HG02973 (cell line): ENCODE measurements around the gene ACTR8.
A peak's percentile ranks its signal among the peaks of the same experiment; 100 is the strongest.

Experiments used
- ATAC-seq: cut with Tn5 transposase; IDR thresholded peaks from one replicate; pipeline ENCODE4 v1.9.1; 2021; ENCODE audit warnings: moderate library complexity; ENCODE audit not compliant: unreplicated experiment

Gene ACTR8

DNA sequence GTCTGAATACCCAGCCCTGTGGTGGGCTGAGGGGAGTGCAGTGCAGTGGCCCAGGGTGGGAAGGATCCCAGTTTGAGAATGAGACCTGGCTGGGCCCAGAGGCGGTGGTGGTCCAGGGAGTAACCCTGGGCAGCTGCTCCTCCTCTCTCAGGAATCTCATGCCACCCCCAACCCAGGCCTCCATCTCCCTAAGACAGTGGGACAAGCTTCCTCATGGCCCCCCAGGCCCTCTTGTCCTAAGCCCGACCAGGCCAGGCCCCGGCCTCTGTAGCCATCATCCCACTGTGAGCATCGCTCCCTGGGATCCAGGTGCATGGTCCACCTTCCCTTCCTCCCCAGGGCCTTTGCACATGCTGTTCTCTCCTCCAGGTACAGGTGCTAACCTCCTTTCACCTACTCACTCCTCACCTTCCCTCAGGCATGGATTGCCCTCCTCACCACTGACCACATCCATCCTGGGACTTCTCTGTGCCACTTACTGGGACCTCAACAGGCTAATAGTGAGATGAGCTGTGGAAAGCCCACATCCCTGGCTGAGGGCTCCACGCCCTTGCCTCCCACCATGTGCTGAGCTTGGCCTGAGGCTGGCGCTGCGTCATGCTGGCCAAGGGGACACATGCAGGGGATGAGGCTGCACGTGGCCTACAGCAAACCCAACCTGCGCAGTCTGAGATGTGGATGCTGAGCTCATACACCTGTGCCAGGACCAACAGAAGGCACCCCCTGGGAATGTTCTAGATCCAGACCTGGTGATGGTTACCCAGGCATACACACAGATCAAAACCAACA is 45.7 kb downstream of the ACTR8 start:
- ATAC-seq = no peak

DNA sequence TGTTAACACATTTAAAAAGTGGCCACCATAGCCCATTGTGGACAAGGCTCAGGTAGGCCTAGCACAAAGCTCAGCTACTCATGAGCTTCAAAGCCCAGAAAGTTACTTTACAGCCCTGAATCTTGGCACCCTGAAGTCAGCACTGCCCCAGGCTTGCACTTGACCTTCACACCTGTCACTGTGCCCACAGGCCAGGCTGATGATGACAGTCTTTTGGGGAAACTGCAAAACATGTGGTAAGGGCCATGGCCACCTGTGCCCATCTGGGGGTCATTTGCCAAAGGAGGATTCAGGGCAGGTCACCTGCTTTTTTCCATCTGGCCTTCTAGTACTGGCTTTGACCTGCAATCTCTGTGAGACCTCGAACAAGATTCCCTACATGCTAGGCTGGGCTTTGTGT is 46.7 kb downstream of the ACTR8 start:
- ATAC-seq = no peak

DNA sequence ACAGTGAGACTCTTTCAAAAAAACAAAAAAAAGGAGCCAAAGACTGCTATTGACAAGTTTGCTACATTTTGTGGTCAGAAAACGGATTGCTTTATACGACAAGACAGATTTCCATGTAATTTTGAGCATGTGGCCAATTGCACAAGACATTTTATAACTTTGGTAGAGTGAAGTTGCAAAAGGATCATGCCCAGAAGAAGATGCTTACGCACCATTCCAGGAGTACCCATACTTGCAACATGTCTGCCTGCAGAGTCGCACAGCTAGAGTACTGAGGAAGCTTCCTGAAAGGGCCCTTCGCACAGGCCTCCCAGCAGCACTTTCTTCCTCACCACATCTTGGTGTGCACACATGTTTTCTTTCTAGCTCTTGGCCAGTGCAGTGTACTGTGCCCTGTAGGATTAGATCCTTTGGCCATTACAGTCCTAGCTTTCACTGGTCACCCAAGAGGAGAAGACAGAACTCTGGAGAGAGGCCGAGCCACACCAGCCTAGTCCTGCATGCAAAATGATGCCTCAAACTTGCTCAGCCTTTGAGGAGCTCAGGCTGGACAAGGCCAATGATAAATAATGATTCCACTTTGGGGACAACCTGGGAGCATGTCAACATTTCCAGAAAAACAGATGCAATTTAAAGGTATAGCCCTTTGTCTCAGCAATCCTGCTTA is 47.4 kb downstream of the ACTR8 start:
- no peak for ATAC-seq

DNA sequence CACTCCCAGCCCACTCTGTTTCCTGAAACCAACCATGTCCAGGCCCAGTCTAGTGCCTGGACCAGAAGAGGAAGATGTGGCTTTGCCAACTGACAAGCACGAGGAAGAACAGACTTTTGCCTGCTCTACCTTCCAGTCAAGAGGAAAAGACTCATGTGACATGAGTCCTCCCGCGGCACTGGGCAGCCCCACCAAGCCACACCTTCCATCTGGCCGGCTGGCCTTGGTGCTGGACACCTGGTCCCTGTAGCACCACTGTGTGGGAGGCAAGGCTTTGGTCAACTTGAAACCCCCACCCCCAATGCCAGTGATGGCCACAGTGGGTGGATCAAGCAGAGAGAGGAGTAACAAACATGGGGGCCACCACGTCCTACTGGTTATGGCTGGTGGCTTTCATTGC is 48.3 kb downstream of the ACTR8 start:
- no peak for ATAC-seq

DNA sequence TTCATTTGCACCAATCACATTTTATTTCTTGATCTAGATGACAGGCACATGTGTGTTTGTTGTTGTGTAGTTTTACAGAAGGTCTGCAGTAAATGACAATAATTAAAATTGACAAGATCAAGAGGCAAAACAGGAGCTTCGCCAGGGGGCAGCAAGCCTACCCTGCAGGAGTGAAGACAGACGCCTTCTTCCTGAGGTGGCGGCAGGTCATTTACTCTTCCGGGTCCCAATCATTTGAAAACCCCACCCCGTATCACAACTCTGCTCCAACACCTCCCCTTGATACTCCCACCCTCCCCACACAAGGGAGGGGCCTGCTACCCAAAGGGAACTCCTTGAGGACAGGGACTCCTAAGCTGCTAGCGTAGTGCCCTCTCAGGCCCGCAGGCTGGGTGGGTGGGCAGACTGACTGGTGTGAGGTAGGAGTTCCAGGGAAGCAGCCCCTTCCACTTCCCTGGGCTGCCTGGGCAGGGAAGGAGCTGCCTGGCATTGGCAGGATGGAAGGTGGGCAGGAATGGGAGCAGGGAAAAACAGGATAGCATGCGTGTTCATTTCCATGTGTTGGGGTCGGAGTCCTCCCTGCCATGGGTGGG is 48.8 kb downstream of the ACTR8 start:
- ATAC-seq = no peak

DNA sequence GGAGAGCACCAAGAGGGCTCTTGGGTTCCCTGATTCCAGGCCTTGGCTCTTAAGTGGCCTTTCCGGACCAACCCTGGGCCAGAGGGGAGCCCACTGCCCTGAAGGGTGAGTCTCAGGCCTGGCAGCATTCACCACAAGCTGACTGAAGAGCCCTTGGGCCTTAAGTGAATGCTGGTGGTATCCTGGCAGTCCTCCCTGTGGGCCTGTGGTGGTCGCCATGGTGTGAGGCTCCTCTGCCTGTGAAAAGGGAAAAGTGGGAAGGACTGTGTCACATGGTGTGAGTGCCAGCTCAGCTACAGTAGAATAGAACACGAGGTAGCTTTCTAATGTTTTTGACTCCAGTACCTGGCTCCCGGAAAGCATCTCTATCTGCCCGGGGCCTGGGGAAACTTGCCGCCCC is 51.0 kb downstream of the ACTR8 start:
- ATAC-seq = no peak

DNA sequence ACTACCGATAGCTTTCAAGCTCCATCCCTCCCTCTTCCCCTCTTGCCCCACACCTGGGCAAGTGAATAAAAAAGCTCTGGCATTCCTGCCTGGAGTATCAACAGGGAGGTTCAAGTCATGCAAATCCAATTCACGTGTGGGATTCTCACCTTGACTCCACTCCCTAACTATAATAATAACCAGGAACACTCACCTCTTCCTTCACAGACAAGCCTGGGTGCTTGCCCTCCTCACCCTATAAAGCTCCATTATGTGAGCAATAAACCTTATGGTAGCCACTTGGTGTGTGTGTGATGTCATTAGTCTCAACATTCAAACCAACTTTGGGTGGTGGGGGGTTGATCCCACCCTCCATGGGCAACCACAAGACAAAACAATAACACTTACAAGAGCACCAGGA is 52.3 kb downstream of the ACTR8 start:
- no peak for ATAC-seq

DNA sequence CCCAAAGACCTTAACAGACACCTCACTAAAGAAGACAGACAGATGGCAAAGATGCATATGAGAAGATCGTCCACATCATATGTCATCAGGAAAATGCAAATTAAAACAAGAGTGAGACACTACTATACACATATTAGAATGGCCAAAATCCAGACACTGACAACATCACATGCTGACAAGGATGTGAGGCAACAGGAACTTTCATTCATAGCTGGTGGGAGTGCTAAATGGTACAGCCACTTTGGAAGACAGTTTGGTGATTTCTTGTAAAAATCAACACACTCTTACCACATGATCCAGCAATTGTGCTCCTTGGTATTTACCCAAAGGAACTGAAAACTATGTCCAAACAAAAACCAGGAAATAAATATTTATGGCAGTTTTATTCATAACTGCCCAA is 53.4 kb downstream of the ACTR8 start:
- ATAC-seq = no peak

DNA sequence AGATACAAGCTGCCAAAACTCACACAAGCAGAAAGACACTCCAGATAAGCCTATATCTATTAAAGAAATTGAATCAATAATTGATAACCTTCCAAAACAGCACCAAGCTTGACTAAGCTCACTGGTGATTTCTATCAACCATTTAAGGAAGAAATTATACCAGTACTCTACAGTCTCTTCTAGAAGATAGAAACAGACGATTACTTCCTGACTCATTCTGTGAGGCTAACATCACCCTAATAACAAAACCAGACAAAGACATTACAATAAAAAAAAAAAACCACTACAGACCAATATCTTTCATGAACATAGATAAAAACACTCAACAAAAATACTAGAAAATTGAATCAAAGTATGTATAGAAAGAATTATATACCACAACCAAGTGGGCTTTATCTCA is 55.9 kb downstream of the ACTR8 start:
- no peak for ATAC-seq

DNA sequence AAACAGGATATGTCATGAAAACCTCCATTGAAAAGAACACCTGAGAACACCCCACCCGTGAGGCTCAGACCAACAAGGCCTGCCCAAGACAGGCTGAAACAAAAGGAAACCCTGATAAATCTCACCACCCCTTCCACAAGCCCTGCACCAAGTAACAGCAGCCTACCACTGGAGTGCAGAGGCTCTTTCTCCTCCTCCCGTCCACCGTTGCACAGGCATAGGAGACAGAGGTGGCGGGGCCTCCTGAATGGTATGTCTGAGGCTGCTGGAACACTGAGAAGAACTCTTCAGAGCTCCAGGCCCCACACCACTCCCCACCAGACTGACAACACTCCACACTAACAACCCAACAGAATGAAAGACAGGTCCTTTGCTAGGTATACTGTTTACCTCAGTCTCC is 57.2 kb downstream of the ACTR8 start:
- no peak for ATAC-seq

DNA sequence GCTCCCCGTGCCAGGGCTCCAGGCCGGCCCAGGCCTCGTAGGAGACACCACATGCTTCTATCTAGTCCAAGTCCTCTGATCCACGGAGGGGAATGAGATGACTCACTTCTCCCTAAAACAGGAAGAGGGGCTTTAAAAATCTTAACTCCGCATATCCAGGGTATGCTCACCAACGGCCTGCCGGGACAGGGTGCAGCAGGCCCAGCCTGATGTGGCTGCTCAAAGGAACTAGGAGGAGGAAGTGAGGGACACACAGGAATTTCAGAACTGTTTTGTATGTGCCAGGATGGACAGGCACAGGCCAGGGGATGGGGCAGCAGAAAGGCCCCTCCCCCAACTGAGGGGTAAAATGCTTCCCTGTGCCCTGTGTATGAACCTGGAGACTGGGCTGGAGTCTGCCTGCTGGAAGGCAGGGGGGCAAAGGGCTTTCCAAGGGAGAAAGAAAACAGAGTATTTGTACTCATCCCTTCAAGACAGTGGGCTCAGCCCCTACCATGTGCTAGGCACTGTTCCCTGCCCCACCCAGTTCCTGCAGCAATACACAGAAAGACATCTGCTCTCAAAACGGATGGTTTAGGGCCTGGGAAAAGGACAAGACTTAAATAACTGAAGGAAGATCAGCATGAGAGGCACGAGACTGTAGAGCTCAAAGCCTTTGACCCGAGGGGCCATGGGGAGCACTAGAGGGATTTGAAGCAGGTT is 57.8 kb downstream of the ACTR8 start:
- ATAC-seq = no peak

DNA sequence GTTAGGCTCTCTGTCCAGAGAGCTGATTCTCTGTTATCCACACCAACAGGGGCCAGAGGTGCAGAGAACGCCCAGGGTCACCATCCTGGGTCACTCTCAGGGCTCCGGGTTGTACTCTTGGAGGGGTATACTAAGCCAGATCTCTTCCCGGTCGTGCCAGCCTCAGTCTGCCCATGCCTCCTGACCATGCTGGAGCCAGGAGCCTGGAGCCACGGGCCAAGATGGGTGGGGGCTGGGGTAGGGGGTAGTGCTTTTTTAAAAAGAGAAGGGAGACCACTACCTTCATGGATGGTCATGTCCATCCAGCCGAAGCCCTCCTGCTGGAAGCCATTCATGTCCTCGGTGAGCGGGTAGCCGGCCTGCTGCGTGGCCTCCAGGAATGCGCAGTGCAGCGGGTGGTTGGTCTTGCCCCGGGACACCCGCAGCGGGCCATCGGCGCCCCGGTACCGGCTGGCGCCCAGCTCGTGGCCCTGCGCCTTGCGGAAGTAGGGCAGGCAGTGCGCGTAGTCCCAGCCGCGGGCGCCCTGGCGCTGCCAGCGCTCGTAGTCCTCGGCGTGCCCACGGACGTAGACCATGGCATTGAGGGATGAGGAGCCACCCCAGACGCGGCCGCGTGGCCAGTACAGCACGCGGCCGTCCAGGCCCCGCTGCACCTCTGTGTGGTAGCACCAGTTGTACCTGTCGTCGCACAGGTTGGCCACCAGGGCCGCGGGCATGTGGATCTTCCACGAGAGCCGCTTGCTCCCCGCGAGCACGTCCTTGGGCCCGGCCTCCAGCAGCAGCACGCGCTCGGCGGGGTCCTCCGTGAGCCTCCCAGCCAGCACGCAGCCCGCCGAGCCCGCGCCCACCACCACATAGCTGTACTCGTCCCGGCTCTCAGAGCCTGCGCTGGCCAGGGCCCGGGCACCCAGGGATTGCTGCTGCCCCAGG is 58.7 kb downstream of the ACTR8 start:
- no peak for ATAC-seq

DNA sequence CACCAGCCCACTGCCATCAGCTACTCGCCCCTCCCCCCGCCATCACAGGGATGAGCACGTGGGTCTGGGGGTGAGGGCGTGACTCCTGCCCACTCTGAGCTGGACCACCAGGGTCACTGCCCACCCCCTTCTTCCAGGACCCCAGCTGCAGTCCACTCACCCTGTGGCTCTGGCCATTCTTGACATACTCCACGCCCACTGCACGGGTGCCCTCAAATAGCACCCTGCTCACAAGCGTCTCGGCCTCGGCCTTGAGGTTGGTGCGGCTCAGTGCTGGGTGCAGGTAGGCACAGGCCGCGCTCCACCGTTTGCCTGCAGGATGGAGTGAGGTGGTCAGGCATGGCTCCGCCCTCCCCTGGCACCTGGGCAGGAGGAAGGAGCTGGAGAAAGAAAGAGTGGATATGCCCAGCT is 59.6 kb downstream of the ACTR8 start:
- no peak for ATAC-seq

DNA sequence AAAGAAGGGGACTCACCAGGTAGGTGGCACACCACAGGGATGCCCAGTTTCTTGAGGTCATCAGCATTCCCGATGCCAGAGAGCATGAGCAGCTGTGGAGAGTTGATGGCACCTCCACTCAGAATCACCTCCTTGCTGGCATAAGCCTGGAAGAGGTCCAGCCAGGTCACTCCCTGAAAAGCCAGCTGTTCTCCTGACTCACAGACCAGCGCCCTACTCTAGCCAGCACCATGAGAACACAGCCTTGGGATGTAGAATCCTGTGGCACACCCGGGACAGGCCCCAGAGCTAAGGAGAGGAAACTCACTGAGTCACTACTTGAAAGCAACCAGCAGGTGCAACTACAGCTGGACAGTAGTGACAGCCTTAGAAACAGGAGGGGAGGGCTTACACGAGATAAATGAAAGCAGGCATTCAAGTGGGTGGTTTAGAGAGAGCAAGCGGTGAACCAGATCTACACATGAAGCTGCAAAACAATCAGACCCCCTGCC is 60.3 kb downstream of the ACTR8 start:
- ATAC-seq = peak; percentile 50

DNA sequence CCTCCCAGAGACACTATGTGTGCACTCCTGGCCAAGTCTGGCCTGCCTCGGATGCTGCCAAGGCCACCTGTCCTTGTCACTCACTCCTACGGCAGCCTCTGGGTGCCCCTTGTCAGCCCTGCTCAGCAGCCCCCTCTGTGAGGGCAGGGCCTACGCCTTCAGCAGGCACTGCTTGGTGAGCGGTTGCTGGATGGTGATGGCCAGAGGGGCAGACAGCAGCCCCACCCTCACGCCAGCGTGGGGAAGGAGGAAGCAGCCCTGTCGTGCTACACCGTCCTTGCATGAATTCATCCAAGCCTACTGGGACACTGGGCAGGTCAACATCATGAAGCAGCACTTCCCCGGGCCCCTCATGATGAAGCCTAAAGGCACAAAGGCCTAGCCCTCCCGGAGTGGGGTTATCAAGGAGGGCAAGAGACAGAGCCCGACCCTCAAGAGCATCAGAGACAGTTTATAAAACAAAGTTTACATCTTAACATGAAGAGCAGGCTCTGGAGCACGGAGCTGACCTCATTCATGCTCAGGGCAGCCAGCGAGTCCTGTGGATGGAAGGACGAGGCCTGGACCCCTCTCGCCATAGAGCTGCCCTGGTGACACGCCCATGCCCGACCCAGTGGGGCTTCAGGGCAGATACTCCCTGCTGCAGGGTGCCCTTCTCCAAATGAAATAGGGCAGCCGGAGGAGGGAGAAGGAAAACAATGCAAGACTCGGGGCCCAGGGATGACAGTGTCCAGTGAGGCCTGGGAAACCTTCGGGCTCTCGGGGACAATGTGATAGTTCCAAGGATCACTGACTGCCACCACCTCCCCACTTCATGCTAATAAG is 61.0 kb downstream of the ACTR8 start:
- ATAC-seq = no peak

DNA sequence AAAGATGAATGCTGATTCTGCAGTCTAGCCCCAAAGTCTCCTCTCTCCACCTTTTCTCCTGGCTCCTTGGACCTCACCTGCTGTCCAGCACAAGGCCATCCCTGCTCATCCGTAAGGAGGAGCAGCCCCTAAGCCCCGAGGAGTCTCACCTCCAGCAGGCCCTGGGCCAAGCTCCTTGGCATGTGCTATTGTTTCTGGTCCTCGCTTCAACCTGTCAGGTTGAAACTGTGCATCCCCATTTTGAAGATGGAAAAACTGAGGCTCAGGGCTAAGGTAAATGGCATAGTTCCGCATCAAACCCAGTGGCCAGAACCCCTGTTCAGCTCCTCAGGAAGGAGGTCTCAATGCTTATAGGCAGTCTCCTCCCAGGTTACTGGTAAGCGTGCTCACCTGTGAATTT is 61.9 kb downstream of the ACTR8 start:
- no peak for ATAC-seq

DNA sequence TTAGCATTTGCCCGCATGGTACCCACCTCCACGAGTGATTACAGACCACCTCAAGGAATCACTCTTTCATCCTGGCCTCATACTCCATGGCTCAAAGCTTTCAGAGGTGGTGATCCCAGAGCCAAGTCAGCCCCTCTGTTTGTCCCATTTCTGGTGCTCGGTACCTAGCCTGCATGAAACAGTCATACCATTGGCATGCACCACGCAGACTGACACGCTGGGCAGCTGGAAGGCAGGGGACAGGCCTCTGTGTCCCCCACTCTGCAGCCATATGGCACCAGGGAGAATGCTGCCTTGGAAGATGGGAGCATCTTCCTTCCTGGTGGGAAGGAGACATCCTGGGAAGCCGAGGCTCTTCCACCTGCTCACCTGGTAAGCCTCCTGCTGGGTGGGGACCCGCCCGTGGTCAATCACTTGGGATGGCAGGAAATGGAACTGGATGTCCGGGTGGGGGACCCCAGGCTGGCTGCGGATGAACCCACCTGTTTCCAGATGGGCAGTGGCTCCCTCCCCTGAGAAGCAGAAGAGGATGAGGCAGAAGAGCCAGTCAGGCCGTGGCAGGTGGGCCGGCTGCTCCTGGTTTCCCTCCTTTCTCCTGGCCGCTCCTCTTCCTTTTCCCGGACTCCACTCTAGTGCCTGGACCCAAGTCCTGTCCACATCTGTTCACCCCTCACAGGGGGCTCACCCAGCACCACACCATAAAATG is 62.6 kb downstream of the ACTR8 start:
- no peak for ATAC-seq

DNA sequence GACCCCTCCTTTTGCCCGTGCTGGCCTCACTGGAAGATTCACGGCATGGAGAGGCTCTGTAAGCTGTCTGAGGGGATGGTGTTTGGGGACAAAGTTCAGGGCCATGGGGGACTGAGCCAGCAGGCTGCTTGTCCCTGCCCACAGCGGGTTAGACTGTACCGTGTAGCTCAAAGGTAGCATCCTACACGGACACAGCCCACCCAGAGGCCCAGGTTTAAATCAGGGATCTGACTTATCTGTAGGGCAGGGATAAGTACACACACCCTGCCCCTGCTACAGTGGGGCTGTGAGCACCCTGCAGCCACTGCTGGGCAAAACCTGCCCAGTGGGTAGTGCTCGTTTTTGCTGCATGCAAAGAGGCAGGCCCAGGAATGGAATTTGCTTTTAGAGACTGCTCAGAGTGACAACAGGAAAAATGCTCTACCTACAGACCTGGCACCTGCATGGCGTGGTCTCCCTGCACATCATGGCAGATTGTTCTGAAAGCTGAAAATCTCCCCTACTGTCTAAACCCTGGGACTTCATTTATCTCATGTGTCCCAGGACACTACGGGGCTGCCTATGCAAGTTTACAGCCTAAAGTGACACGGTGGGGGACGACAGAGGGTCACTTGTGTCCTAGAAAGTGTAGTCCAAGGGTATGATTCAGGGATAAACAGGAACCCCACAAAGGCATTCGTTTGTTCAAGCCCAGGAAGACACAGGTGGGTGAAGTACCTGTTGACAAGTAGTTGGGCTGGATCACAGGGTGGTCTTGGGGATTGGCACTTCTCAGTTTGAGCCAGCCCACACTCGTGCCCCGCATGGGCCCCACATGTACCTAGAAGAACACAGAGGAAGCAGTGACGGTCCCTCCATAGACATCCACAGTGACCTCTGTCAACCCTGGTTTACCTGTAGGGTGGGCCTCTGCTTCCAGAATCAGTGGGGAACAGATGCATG is 63.5 kb downstream of the ACTR8 start:
- ATAC-seq = no peak
